H9 (cell line): Measurements from ENCODE around the gene SLC25A26. TPM values are rescaled to one million over a fixed set of nuclear protein-coding genes. Genes with fewer than 3 reads are reported as not detected.

Source experiments
- DNase-seq: peaks from one replicate; pipeline ENCODE4 v3.0.0-alpha.2; 2017
- H2AFZ ChIP-seq: one replicate; pipeline ENCODE4 v1.6.1; 2013; ENCODE audit warnings: mild to moderate bottlenecking, low read length, control low read depth, moderate library complexity
- H2AK5ac ChIP-seq: 2 replicates; pipeline ENCODE4 v1.6.1; 2013; ENCODE audit warnings: low read length, control low read depth, mixed read lengths; ENCODE audit not compliant: insufficient read length
- H2BK120ac ChIP-seq: one replicate; pipeline ENCODE4 v1.6.1; 2013; ENCODE audit warnings: low read depth, mild to moderate bottlenecking, low read length, control low read depth, inconsistent platforms; ENCODE audit not compliant: poor library complexity, severe bottlenecking
- H2BK12ac ChIP-seq: 2 replicates; pipeline ENCODE4 v1.6.1; 2013; ENCODE audit warnings: low read length, control low read depth, mixed read lengths, low read depth; ENCODE audit not compliant: insufficient read length
- H2BK15ac ChIP-seq: 2 replicates; pipeline ENCODE4 v1.6.1; 2013; ENCODE audit warnings: low read depth, low read length, control low read depth
- H2BK20ac ChIP-seq: one replicate; pipeline ENCODE4 v1.6.1; 2013; ENCODE audit warnings: low read depth, mild to moderate bottlenecking, low read length, control low read depth, inconsistent platforms; ENCODE audit not compliant: poor library complexity, severe bottlenecking
- H2BK5ac ChIP-seq: 2 replicates; pipeline ENCODE4 v1.6.1; 2013; ENCODE audit warnings: low read length, control low read depth, mixed read lengths; ENCODE audit not compliant: insufficient read length
- H3K14ac ChIP-seq: 2 replicates; pipeline ENCODE4 v1.6.1; 2013; ENCODE audit warnings: low read length, control low read depth; ENCODE audit not compliant: insufficient read depth
- H3K18ac ChIP-seq: 2 replicates; pipeline ENCODE4 v1.6.1; 2013; ENCODE audit warnings: low read depth, mild to moderate bottlenecking, mixed read lengths, low read length, control low read depth; ENCODE audit not compliant: insufficient read length
- H3K23ac ChIP-seq: 2 replicates; pipeline ENCODE4 v1.6.1; 2013; ENCODE audit warnings: low read length, control low read depth, mixed read lengths, low read depth; ENCODE audit not compliant: insufficient read length
- H3K23me2 ChIP-seq: 2 replicates; pipeline ENCODE4 v1.6.1; 2013; ENCODE audit warnings: low read depth, mild to moderate bottlenecking, mixed read lengths, low read length, control low read depth; ENCODE audit not compliant: insufficient read length, poor library complexity, severe bottlenecking
- H3K27ac ChIP-seq: 2 replicates; pipeline ENCODE4 v1.5.1; 2013; ENCODE audit warnings: low read length, control low read depth, mixed read lengths, low read depth; ENCODE audit not compliant: insufficient read length
- H3K27me3 ChIP-seq: 2 replicates; pipeline ENCODE4 v1.6.1; 2013; ENCODE audit warnings: low read length, control low read depth, inconsistent platforms; ENCODE audit not compliant: insufficient read depth
- H3K4ac ChIP-seq: 2 replicates; pipeline ENCODE4 v1.6.1; 2013; ENCODE audit warnings: low read depth, mild to moderate bottlenecking, control low read depth, inconsistent platforms, low read length, moderate library complexity
- H3K4me1 ChIP-seq: 2 replicates; pipeline ENCODE4 v1.6.1; 2013; ENCODE audit warnings: low read length, control low read depth, inconsistent platforms; ENCODE audit not compliant: insufficient read depth
- H3K4me2 ChIP-seq: 2 replicates; pipeline ENCODE4 v1.6.1; 2013; ENCODE audit warnings: low read length, control low read depth, mixed read lengths; ENCODE audit not compliant: insufficient read length, insufficient read depth
- H3K56ac ChIP-seq: 2 replicates; pipeline ENCODE4 v1.6.1; 2013; ENCODE audit warnings: low read depth, mild to moderate bottlenecking, mixed read lengths, low read length, control low read depth; ENCODE audit not compliant: insufficient read length
- H3K79me1 ChIP-seq: 2 replicates; pipeline ENCODE4 v1.6.1; 2013; ENCODE audit warnings: low read depth, mild to moderate bottlenecking, moderate library complexity, low read length, control low read depth, inconsistent platforms; ENCODE audit not compliant: insufficient read depth, poor library complexity, severe bottlenecking
- H3K79me2 ChIP-seq: 2 replicates; pipeline ENCODE4 v1.6.1; 2013; ENCODE audit warnings: low read length, control low read depth, inconsistent platforms; ENCODE audit not compliant: insufficient read depth
- H3K9ac ChIP-seq: 2 replicates; pipeline ENCODE4 v1.6.1; 2013; ENCODE audit warnings: low read length, control low read depth, mixed read lengths; ENCODE audit not compliant: insufficient read length; ENCODE audit errors: extremely low read depth
- H3K9me3 ChIP-seq: one replicate; pipeline ENCODE4 v1.6.1; 2013; ENCODE audit warnings: low read depth, low read length, inconsistent platforms; ENCODE audit not compliant: control insufficient read depth
- H3T11ph ChIP-seq: one replicate; pipeline ENCODE4 v1.6.1; 2013; ENCODE audit warnings: mild to moderate bottlenecking, low read length, control low read depth, inconsistent platforms
- H4K20me1 ChIP-seq: one replicate; pipeline ENCODE4 v1.6.1; 2013; ENCODE audit not compliant: control insufficient read depth, insufficient read length, insufficient read depth
- H4K5ac ChIP-seq: 2 replicates; pipeline ENCODE4 v1.6.1; 2013; ENCODE audit warnings: low read depth, mild to moderate bottlenecking, mixed read lengths, low read length, control low read depth; ENCODE audit not compliant: insufficient read length
- H4K8ac ChIP-seq: replicated peaks from 2 replicates; pipeline ENCODE4 v1.6.1; 2013; ENCODE audit warnings: low read length, control low read depth, mixed read lengths, low read depth; ENCODE audit not compliant: insufficient read length
- H4K91ac ChIP-seq: 2 replicates; pipeline ENCODE4 v1.6.1; 2013; ENCODE audit warnings: low read depth, mild to moderate bottlenecking, moderate library complexity, mixed read lengths, low read length, control low read depth; ENCODE audit not compliant: insufficient read length
- H3K27ac Mint-ChIP-seq, 3 experiments: 2 replicates in 2 of 3; 3 replicates in 1 of 3; pipeline ENCODE4 v1.8.0; 2020 to 2021; ENCODE audit warnings: mixed read lengths in 3 of 3, mild to moderate bottlenecking in 1 of 3, moderate library complexity in 1 of 3
- H3K27me3 Mint-ChIP-seq: 2 replicates; pipeline ENCODE4 v1.8.0; 2021; ENCODE audit warnings: low read depth, mild to moderate bottlenecking, moderate library complexity, mixed read lengths
- H3K36me3 Mint-ChIP-seq, 3 experiments: 2 replicates in 2 of 3; 3 replicates in 1 of 3; pipeline ENCODE4 v1.8.0; 2020 to 2021; ENCODE audit warnings: low read depth in 3 of 3, mixed read lengths in 3 of 3; ENCODE audit not compliant: insufficient read depth in 1 of 3
- H3K4me1 Mint-ChIP-seq, 2 experiments: 2 replicates each; pipeline ENCODE4 v1.8.0; 2020; ENCODE audit warnings: mixed read lengths in 2 of 2
- H3K4me3 Mint-ChIP-seq, 2 experiments: 2 replicates in 1 of 2; 3 replicates in 1 of 2; pipeline ENCODE4 v1.8.0; 2020 to 2021; ENCODE audit warnings: mild to moderate bottlenecking in 2 of 2, mixed read lengths in 2 of 2, moderate library complexity in 1 of 2
- H3K9me3 Mint-ChIP-seq, 2 experiments: 2 replicates in 1 of 2; 3 replicates in 1 of 2; pipeline ENCODE4 v1.8.0; 2020; ENCODE audit warnings: mild to moderate bottlenecking in 2 of 2, mixed read lengths in 2 of 2, moderate library complexity in 1 of 2
- CTCF ChIP-seq: fragments of 200-600 bp; sonication (generic); conservative IDR thresholded peaks from 3 replicates; pipeline ENCODE4 v1.8.0; 2021; ENCODE audit warnings: antibody characterized with exemption, mild to moderate bottlenecking
- WGBS: extraction: QIAGEN DNeasy Blood & Tissue Kit; methylation state at CpG from one replicate; pipeline ENCODE4 v1.1.7; 2013; ENCODE audit warnings: missing lambda C conversion rate, low lambda C conversion rate, mixed read lengths; ENCODE audit not compliant: insufficient read length; ENCODE audit errors: extremely low coverage; 5-methylcytosine and 5-hydroxymethylcytosine counted together
- total RNA-seq: library from RNA; stranded (reverse); gene quantifications from 2 replicates; pipeline ENCODE4 v1.2.1, GENCODE V29; 2021

The SLC25A26 gene
- total RNA-seq, 1 experiment from 2014 or later = 30.2 TPM

- Mint-ChIP-seq H3K4me1 (peaks cover 14 to 20% of the 10 kb centered on the region in 2 experiments), H3K27me3 (no peaks in the 10 kb centered on the region), H3K27ac (no peak overlapping the region), H3K36me3 (peaks cover 10 to 16% (median 12%) of the 10 kb centered on the region in 3 experiments), H3K9me3 (no peaks in the 10 kb centered on the region), H3K4me3 (no peak overlapping the region)
- no peaks in the 10 kb centered on the region for H3K4me1 ChIP-seq
- no peaks in the 10 kb centered on the region for H3K79me1 ChIP-seq
- H2BK5ac ChIP-seq = no peak overlapping the region
- H3K14ac ChIP-seq = no peak overlapping the region
- H3K27me3 ChIP-seq = no peaks in the 10 kb centered on the region
- no peak overlapping the region for H3T11ph ChIP-seq
- no peak overlapping the region for H3K23ac ChIP-seq
- no peaks in the 10 kb centered on the region for H3K23me2 ChIP-seq
- H3K9me3 ChIP-seq = no peaks in the 10 kb centered on the region
- H4K91ac ChIP-seq = no peak overlapping the region
- no peak overlapping the region for H4K5ac ChIP-seq
- no peak overlapping the region for H3K56ac ChIP-seq
- WGBS = no CpG with 5 or more reads among the region's 3 CpGs
- H2BK20ac ChIP-seq = no peak overlapping the region
- no peak overlapping the region for H2BK120ac ChIP-seq
- no peak overlapping the region for H2AK5ac ChIP-seq
- no peak overlapping the region for H4K8ac ChIP-seq
- no peak overlapping the region for H3K9ac ChIP-seq
- TF ChIP-seq CTCF = no peak
- H4K20me1 ChIP-seq = no peaks in the 10 kb centered on the region
- no peak for DNase-seq
- no peak overlapping the region for H2BK12ac ChIP-seq
- no peak overlapping the region for H2AFZ ChIP-seq
- H3K79me2 ChIP-seq = no peaks in the 10 kb centered on the region
- no peak overlapping the region for H3K18ac ChIP-seq
- no peak overlapping the region for H3K27ac ChIP-seq
- no peak overlapping the region for H2BK15ac ChIP-seq
- no peak overlapping the region for H3K4ac ChIP-seq
- H3K4me2 ChIP-seq = no peak overlapping the region
These were observed 127.9 kb downstream of the SLC25A26 start for GRCh38 chr3:66348704-66349103.
